22Rv1 (cell line): ENCODE data around the gene EPC1.

ENCODE experiments used
- H3K27ac ChIP-seq: fragments of 450-650 bp; 2 replicates; pipeline ENCODE4 v1.5.1; 2017
- CTCF ChIP-seq: fragments of 450-650 bp; IDR thresholded peaks from 2 replicates; pipeline ENCODE4 v1.5.1; 2017; ENCODE audit warnings: mild to moderate bottlenecking
- ZFX ChIP-seq: fragments of 450-650 bp; IDR thresholded peaks from 2 replicates; pipeline ENCODE4 v1.6.1; 2017; ENCODE audit warnings: antibody characterized with exemption, borderline replicate concordance

Gene EPC1

GRCh38 chr10:32350811-32351350 lies 3.9 kb upstream of the EPC1 start:
- no peak overlapping the region for H3K27ac ChIP-seq
- TF ChIP-seq ZFX (no peak), CTCF (no peak)

- no peak overlapping the region for H3K27ac ChIP-seq
Measured at GRCh38 chr10:32349968-32350738, 3.2 kb upstream of the EPC1 start.

GRCh38 chr10:32349199-32349585 lies 2.2 kb upstream of the EPC1 start:
- TF ChIP-seq ZFX, result no peak
- no peak for TF ChIP-seq CTCF
- H3K27ac ChIP-seq, result no peak overlapping the region

More at GRCh38 chr10:32349968-32350738, 3.2 kb upstream of the EPC1 start:
- TF ChIP-seq ZFX (no peak), CTCF (no peak)

GRCh38 chr10:32348297-32349198 lies 1.6 kb upstream of the EPC1 start:
- TF ChIP-seq CTCF, result no peak
- TF ChIP-seq ZFX, result no peak
- no peak overlapping the region for H3K27ac ChIP-seq

- TF ChIP-seq ZFX (no peak), CTCF (0 out of 2 replicates have a peak, but pooled peaks have one; percentile 10)
- H3K27ac ChIP-seq, result peak overlapping the region; percentile 99
Measured at GRCh38 chr10:32347363-32348022, 535 bp upstream of the EPC1 start.

- TF ChIP-seq ZFX (no peak), CTCF (peak; percentile 98)
- H3K27ac ChIP-seq, result peak overlapping the region; percentile 99
Measured at GRCh38 chr10:32346134-32346550, 816 bp downstream of the EPC1 start.
